Testis (tissue), 3 donors: ENCODE results near the gene MYO1A. TPM values are rescaled to one million over a fixed set of nuclear protein-coding genes. Genes with fewer than 3 reads are reported as not detected.

ENCODE experiments used
- DNase-seq: peaks from one replicate; pipeline ENCODE4 v3.0.0-alpha.2; 2019
- H3K27ac ChIP-seq, 2 donors: fragments of 200-600 bp; sonication (generic); one replicate each; pipeline ENCODE4 v1.5.1; 2019
- H3K27me3 ChIP-seq: fragments of 200-600 bp; sonication (generic); one replicate; pipeline ENCODE4 v1.5.1; 2019
- H3K36me3 ChIP-seq: fragments of 200-600 bp; sonication (generic); one replicate; pipeline ENCODE4 v1.5.1; 2017; ENCODE audit warnings: low read depth; ENCODE audit errors: missing control alignments
- H3K4me1 ChIP-seq: fragments of 200-600 bp; sonication (generic); one replicate; pipeline ENCODE4 v1.5.1; 2019
- H3K4me3 ChIP-seq, 2 donors: fragments of 200-600 bp; sonication (generic); one replicate each; pipeline ENCODE4 v1.5.1; 2017 to 2019
- H3K9me3 ChIP-seq: fragments of 200-600 bp; sonication (generic); one replicate; pipeline ENCODE4 v1.5.1; 2017
- CTCF ChIP-seq, 3 experiments: fragments of 450-650 bp in 2 of 3; fragments of 200-600 bp in 1 of 3; sonication (generic) in 1 of 3; IDR thresholded peaks; one replicate each; pipeline ENCODE4 v1.5.1; 2016 to 2019; ENCODE audit warnings: antibody characterized with exemption in 3 of 3, mild to moderate bottlenecking in 2 of 3, moderate library complexity in 1 of 3
- POLR2A ChIP-seq: fragments of 450-650 bp; IDR thresholded peaks from one replicate; pipeline ENCODE4 v1.6.1; 2017; ENCODE audit warnings: antibody characterized with exemption, mild to moderate bottlenecking, moderate library complexity
- WGBS, 2 donors: methylation state at CpG; one replicate each; pipeline ENCODE4 v1.1.5; 2018; 5-methylcytosine and 5-hydroxymethylcytosine counted together
- intact Hi-C: fragments of 100-400 bp; cut with DNase I; formaldehyde crosslinking; loops from one replicate; pipeline ENCODE4 v1.15.1; 2023; ENCODE audit warnings: low total_unique reads
- polyA plus RNA-seq: library from polyadenylated mRNA; stranded (reverse); fragments of 350-450 nt; fragmentation: Illumina TruSeq; extraction: RNeasy Lipid Tissue Mini Kit (QIAGEN cat#74804); gene quantifications from one replicate; pipeline ENCODE4 v1.2.3, GENCODE V29; 2014; ENCODE audit warnings: low read depth, low replicate concordance; ENCODE audit not compliant: insufficient read depth
- total RNA-seq, 2 donors: library from RNA; depleted of rRNA; stranded (reverse); fragments of >200 nt; gene quantifications; one replicate each; pipeline ENCODE4 v1.2.3, GENCODE V29; 2016

Gene MYO1A
- total and polyA plus RNA-seq, 3 donors from 2014 or later = 5.4 to 7.6 (median 5.9) TPM

DNA sequence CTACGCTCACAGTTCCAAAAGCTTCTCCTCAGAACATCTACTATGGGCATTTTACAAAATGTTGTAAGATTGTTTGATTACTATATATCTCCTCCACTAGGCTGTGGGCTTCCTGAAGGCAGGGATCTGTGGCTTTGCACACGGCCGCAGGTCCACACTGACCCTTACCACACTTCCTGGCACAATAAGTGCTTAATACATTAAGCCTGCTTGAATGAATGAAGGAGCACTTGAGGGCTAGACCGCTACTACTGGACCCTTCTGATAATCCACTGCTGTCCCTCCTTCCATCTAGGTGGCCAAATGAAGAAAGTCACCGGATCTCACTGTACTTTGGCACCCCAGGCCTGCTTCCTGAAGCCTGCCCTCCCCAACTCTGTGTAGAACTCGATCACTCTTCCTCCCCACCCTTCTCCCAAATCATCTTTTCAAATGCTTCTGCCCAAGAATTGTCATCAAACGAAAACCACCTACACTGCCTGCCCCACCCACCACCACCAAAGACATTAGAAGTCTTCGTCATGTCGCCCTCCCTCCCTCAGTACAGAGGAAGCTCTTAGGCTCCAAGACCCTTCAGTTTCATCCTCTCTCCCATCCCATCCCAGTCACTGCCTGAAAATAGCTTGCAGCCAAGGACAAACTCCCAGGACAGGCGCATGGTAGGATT is 43.0 kb downstream of the MYO1A start:
- DNase-seq = no peak
- intact Hi-C loops = no loop called here
- peaks cover 14% of the 10 kb centered on the region for H3K4me1 ChIP-seq
- H3K27ac ChIP-seq = peak overlapping the region in 1 of 2 donors; percentile 66
- H3K27me3 ChIP-seq = no peaks in the 10 kb centered on the region
- H3K9me3 ChIP-seq = no peaks in the 10 kb centered on the region
- H3K4me3 ChIP-seq = no peak overlapping the region
- H3K36me3 ChIP-seq = no peaks in the 10 kb centered on the region
- TF ChIP-seq POLR2A (no peak), CTCF (IDR thresholded peaks at IDR 0.05) (no peak)
- WGBS, 2 donors = 38 to 39% methylated on average over 10 of the region's 10 CpGs

GRCh38 chr12:57005980-57006808 is 43.7 kb downstream of the MYO1A start, which contains the start of gene ZBTB39:
TSS of gene ZBTB39 (minus strand) at chr12:57006546. CDS start at chr12:57004917, 1,629 bp downstream.
- intact Hi-C loops = no loop called here
- no peaks in the 10 kb centered on the region for H3K36me3 ChIP-seq
- TF ChIP-seq POLR2A (no peak), CTCF (IDR thresholded peaks at IDR 0.05) (peak in 2 of 3 experiments; percentile 31 to 48)
- peak within 1 kb of the TSS; percentile 72 to 83 for H3K27ac ChIP-seq
- peaks cover 14% of the 10 kb centered on the region for H3K4me1 ChIP-seq
- 0 to 1% methylated on average over 19 to 23 of the region's 94 CpGs for WGBS, 2 donors
- DNase-seq = peak; percentile 58
- H3K9me3 ChIP-seq = no peaks in the 10 kb centered on the region
- no peaks in the 10 kb centered on the region for H3K27me3 ChIP-seq
- H3K4me3 ChIP-seq = peak within 1 kb of the TSS; percentile 94 to 97

- no peaks in the 10 kb centered on the region for H3K36me3 ChIP-seq
- peaks cover 14% of the 10 kb centered on the region for H3K4me1 ChIP-seq
- no peaks in the 10 kb centered on the region for H3K9me3 ChIP-seq
- no peaks in the 10 kb centered on the region for H3K27me3 ChIP-seq
- no peak overlapping the region for H3K27ac ChIP-seq
- no peak for TF ChIP-seq CTCF (IDR thresholded peaks at IDR 0.05)
- TF ChIP-seq POLR2A = no peak
- DNase-seq = no peak
- intact Hi-C loops = no loop called here
- H3K4me3 ChIP-seq = no peak overlapping the region
- 64 to 80% methylated on average over 6 of the region's 6 CpGs for WGBS, 2 donors
Measured at GRCh38 chr12:57004651-57005050, 45.3 kb downstream of the MYO1A start.

DNA sequence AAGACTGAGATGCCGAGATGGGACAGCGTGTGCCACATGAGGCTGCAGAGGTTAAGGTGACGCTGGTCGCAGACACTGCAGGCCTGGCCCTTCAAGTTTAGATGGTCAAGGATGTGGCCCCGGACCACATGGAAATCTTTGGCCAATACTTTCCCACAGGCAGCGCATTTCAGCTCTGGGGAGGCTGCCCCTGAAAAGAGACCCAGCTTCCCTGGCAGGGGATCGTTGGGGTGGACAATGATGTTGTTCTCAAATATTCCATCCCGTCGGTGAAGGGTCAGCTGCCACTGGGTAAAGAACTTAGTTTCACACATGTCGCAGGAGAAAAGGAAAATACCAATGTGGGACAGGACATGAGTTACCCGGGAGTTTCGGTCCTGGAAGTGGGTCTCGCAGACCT is 46.5 kb downstream of the MYO1A start:
- Histone ChIP-seq H3K36me3 (no peaks in the 10 kb centered on the region), H3K9me3 (no peaks in the 10 kb centered on the region), H3K4me3 (no peak overlapping the region), H3K4me1 (peaks cover 14% of the 10 kb centered on the region), H3K27ac (no peak overlapping the region), H3K27me3 (no peaks in the 10 kb centered on the region)
- TF ChIP-seq POLR2A (no peak), CTCF (IDR thresholded peaks at IDR 0.05) (no peak)
- DNase-seq = no peak
- intact Hi-C loops = no loop called here
- 87 to 91% methylated on average over 11 to 13 of the region's 13 CpGs for WGBS, 2 donors
